HEK293T (cell line): ENCODE data around the gene ENPEP.

Experiments
- ARNT ChIP-seq: fragments of 450-650 bp; IDR thresholded peaks from 2 replicates; pipeline ENCODE4 v1.6.1; 2017; ENCODE audit warnings: mild to moderate bottlenecking
- BHLHE40 ChIP-seq: fragments of 450-650 bp; IDR thresholded peaks from 2 replicates; pipeline ENCODE4 v1.6.1; 2016; ENCODE audit warnings: mild to moderate bottlenecking, moderate library complexity, borderline replicate concordance
- FOXM1 ChIP-seq: fragments of 450-650 bp; IDR thresholded peaks from 2 replicates; pipeline ENCODE4 v1.6.1; 2017; ENCODE audit warnings: mild to moderate bottlenecking, borderline replicate concordance
- NFRKB ChIP-seq: fragments of 450-650 bp; IDR thresholded peaks from 2 replicates; pipeline ENCODE4 v1.6.1; 2016; ENCODE audit warnings: mild to moderate bottlenecking, moderate library complexity
- SUZ12 ChIP-seq: fragments of 450-650 bp; IDR thresholded peaks from 2 replicates; pipeline ENCODE4 v1.6.1; 2016; ENCODE audit warnings: mild to moderate bottlenecking
- ZNF384 ChIP-seq: fragments of 450-650 bp; IDR thresholded peaks from 2 replicates; pipeline ENCODE4 v1.6.1; 2016

- TF ChIP-seq FOXM1: no peak
- TF ChIP-seq BHLHE40: no peak
- no peak for TF ChIP-seq ZNF384
- no peak for TF ChIP-seq SUZ12
- no peak for TF ChIP-seq ARNT
- TF ChIP-seq NFRKB: no peak
These were observed 28.1 kb downstream of the ENPEP start for GRCh38 chr4:110504084-110504435.
